ENCODE measurements around the gene SZT2.

SZT2 gene

DNA sequence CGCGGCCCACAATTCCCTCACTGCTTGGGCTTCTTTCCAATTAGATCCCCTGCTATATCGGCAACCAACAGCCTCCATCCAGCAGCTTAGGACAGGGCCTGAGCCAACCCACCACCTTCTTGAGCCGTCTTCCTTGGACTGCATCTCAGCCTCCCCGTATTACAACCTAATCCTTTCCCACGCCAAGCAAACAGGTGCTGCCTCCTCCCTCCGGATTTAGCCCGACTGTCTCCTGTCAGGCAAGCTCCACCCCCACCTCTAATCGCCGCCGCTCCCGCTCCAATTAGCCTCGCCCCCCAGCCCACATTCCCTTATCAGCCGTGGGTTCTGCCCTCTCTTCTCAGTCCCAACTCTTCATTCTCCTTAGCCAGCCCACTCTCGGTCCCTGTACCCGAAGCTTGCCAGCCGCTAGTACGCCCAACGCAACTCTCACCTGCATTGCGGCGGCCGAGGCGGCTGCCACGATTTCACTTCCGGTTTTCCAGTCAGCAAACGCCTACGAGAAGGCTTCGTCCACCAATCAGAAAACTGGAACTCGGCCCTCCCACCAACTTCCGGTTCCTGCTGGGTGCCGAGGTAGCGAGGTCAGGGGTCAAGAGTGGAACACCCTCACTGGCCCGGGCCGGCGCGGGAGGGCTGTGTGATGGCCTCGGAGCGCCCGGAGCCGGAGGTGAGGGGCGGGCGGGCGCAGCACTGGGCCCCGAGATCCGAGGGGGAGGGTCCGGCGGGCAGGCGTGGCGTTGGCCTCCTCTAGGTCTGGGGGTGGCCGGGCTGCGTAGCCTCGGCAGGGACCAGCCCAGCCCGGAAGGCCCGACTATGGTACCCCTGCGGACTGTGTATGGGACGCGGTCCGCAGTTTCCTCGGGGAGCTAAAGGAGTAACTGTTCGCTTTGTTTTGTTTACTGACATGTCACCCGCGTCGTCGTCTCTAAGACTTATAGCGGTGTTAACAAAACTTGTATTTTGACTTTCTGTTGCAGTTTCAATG lies at the start of gene SZT2, which contains the start of gene MED8:
Gene SZT2, plus strand, starts transcription at position 574 of the 988 bp plus-strand sequence. Its CDS starts 70 bp downstream, at position 644.
Gene MED8, minus strand, starts transcription at position 475 of the 988 bp plus-strand sequence. Its CDS starts 36 bp downstream, at position 439.
- DNase-seq, result peak; percentile 80 to 84 (median 82)

DNA sequence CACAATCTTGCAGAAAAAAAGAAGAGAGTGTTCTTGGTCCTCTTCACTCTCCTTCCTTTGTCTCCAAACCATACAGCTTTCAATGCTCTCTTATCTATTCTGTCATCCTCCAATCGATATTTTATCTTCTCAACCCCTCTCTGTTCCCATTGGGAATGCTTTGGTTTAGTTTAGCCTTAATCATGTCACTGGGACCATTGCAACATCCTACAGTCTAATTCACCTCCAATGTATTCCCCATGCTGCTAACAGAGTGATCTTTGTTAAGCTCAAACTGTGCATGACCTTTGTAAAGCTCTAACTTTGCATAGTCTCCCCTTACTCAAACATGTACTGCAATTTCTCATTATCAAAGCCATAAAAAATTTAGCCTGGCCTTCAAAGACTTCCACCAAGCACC lies 49.1 kb upstream of the SZT2 start:
- DNase-seq, result no peak

DNA sequence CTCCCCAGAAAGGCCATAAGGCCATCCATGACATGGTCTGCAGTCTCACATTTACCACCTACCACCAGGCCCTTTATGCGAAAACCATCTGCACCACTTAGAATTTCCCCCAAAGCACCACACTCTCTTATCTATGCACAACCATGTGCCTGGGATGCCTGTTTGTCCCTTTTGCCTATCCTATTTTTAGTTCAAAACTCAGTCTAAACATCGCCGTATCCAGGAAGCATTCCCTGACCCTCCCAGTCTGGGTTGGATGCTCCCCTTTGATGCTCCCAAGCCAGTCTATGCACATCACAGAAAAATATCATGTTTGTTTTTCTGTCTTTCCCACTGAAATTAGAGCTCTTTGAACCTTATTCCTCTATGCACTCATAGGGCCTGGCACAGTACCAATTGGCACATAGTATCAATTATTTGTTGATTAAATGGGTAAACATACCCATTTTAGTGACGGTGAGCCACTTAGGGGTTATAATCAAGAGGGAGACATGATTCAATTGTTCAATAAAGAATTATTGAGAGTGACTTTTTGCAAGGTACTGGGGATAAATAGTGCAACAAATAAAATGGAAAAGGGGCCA lies 45.3 kb upstream of the SZT2 start:
- no peak for DNase-seq

DNA sequence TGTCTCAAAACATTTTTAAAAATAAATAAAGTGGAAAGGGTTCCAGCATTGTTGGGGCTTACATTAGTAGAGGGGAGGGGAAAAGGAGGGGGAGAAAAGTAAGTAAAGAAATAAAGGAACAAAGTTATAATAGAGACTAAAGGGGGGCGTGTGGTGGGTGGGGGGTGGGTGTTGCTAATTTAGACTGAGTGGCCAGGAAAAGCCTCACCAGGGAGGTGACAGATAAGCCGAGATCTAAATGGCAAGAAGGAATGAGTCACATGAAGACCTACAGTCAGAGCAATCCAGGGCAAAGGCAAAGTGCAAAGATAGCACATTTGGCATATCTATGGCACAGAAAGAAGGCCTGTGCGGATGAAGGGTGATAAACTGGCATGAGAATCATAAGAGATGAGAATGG lies 44.6 kb upstream of the SZT2 start:
- DNase-seq, result no peak

DNA sequence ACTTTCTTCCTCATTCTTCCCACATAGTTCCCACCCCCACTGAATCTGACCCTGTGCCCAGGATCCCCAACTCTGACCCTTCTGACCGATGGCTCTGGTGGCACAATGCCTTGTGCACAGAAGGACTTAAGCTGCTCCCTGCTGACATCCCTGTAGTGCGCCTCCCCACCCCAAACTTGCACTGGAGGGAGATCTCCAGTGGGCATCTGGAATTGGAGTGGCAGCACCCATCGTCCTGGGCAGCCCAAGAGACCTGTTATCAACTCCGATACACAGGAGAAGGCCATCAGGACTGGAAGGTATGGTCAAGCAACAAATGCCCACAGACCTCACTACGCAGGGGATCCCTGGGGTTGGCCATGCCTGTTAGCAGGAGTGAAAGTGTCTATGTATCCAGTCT lies 43.1 kb upstream of the SZT2 start:
- no peak for DNase-seq

DNA sequence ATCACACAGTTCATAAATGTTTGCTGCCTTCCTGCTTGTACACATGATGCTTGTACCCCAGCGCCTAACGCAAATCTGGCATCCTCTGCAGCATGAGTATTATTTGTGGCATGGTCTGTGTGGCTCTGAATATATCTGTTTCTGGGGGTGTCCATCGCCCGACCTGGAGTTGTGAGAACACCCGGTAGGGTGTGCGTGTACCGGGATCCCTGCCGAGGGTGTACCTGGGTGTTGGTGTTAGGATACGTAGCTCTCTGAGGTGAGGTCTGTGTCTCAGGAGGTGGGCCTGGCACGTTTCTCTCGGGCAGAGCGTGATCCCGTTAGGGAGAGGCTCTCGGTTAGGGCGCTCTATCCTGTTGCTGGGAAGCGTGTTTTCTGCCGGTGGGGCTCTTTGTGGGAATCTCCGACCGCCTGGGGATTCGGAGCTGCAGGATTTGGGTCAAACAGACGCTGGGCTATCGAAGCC lies 41.3 kb upstream of the SZT2 start:
- DNase-seq, result no peak

DNA sequence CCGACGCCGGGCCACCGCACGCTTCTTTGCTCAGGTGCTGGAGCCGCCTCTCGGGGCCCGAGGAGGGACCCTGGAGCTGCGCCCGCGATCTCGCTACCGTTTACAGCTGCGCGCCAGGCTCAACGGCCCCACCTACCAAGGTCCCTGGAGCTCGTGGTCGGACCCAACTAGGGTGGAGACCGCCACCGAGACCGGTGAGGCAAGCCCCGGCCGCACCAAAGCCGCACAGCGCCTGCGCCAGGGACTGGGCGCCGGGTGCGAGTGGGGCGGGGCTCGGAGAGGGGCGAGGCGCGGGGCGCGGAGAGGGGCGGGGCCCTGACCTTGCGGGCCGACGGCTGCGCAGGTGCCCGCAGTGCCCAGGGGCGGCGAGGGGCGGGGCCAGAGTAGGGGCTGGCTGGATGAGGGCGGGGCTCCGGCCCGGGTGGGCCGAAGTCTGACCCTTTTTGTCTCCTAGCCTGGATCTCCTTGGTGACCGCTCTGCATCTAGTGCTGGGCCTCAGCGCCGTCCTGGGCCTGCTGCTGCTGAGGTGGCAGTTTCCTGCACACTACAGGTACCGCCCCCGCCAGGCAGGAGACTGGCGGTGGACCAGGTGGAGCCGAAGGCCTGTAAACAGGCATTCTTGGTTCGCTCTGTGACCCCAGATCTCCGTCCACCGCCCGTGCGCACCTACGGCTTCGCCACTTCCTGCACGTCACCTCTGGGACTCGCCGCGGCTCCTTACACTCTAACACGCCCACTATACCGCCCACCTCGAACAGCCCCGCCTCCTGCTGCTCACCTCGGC lies 40.7 kb upstream of the SZT2 start:
- DNase-seq, result peak in 1 of 4 experiments; percentile 23

DNA sequence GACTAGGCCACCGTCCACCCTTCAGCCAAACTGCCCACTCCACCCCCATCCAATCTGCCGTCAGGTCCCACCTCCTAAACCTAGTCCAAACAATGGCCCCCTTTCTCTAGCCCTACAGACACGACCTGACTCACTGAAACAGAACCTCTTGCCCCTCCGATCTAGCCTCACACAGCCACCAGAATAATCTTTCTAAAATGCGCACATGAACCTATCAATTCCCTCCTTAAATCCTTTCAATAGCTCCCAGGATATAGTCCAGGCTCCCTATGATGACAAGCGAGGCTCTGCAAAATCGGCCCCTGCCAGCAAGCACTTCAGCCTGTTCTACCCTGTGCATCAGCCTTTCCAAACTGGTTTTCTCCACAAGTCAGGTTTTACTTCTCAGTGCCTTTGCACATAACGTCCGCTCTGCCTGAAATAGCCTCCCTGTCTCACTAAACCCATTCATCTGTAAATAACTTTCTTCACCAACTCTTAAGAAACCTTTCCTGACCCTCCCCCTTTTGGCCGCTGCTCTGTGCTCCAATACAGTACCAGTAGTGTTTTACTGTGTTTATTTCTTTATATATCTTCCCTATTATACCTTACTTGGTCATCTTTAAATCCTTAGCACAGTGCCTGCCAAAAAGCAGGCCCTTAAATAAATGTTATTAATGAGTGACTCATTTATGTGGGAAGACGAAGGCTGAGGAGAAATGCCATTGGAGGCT lies 39.9 kb upstream of the SZT2 start:
- no peak for DNase-seq

DNA sequence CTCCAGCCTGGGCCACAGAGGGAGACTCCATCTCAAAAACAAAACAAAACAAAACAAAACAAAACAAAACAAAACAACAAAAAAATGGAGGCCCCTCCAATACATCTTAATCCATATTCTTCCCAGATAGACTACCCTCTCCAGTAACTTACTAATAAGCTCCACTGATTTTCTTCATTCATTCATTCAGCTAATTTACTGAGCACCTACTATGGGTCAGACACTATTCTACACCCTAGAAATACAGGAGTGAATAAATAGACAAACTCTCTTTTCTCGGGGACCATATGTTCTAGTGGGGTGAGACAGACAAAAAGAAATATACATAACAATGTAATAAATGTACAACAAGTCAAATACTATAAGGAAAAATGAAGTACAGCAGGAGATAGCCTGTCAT lies 38.7 kb upstream of the SZT2 start:
- DNase-seq, result no peak

DNA sequence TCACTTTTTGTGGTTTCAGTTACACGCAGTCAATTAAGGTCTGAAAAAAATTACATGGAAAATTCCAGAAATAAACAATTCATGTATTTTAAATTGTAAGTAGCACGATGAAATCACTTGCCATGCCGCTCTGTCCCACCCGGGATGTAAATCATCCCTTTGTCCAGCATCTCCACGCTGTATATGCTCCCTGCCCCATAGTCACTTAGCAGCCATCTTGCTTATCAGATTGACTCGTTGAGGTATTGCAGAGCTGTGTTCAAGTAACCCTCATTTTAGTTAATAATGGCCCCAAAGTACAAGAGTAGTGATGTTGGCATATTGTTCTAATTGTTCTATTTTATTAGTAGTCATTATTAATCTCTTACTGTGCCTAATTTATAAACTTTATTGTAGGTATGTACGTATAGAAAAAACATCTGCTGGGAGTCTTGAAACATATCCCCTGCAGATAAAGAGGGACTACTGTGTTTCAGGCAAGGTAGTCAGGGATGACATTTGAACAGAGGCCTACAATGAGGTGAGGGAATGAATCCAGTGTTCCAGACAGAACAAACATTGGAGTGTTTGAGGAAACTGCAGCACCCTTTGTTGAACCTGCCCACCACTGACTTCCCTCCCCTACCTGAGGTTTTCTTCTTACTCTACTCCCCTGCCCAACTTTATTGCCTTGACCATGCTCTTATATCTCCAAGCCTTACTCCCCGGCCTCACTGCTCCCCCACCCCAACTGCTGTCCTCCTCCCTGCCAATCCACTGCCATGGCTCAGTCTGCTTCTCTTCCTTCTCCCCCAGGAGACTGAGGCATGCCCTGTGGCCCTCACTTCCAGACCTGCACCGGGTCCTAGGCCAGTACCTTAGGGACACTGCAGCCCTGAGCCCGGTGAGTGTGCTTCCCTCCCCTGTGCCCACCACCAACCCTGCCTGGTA lies 38.0 kb upstream of the SZT2 start:
- no peak for DNase-seq

DNA sequence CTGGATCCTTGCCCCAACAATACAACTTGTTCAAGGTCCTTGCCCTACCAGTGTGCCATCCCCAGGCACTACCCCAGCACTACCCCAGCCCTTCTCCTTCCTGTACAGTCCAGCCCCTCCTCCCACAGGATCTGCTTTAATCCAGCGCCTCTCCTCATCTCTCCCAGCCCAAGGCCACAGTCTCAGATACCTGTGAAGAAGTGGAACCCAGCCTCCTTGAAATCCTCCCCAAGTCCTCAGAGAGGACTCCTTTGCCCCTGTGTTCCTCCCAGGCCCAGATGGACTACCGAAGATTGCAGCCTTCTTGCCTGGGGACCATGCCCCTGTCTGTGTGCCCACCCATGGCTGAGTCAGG lies 37.4 kb upstream of the SZT2 start:
- DNase-seq, result no peak

DNA sequence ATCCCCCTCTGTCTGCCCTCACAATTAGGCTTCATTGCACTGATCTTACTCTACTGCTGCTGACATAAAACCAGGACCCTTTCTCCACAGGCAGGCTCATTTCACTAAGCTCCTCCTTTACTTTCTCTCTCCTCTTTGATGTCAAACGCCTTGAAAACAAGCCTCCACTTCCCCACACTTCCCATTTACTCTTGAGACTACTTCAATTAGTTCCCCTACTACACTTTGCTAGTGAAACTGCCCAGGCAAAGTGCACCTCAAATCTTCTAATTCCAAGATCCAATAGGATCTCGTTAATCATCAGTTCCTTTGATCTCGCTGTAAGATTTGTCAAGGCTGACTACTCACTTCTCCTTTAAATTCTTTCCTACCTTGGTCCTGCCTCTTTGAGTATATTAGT lies 36.8 kb upstream of the SZT2 start:
- DNase-seq, result no peak

DNA sequence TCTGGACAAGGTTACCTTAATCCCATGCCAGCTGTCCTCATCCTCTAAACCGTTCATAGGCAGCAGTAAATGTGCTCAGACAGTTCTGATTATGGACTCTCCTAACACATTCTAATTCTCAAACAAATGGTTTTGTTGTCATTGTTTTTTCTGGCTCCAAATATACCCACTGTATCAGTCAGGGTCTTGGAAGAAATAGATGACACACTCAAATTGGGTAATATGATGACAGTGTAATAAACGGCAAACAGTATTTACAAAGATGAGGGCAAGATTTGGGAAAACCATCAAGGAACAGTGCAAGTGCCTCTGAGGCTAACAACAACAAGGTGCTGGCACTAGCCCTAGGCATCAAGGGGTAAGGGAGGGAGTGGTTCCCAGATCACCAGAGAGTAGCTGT lies 35.2 kb upstream of the SZT2 start:
- no peak for DNase-seq

DNA sequence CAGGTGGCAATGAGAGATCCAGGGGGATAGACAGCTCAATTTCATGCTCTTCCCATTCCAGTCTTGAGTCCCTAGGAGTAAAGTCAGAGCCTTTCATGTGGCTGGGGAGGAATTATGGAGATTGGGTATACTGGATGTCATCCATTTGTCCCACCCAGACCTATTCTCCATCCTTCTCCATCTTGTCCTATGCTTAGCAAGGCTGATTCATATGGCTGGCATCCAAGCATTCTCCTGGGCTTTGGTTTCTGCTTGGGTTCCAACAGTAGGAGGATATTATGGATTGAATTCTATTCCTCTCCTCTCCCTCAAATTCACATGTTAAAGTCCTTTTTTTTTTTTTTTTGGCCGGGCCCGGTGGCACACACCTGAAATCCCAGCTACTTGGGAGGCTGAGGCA lies 34.8 kb upstream of the SZT2 start:
- DNase-seq, result no peak

DNA sequence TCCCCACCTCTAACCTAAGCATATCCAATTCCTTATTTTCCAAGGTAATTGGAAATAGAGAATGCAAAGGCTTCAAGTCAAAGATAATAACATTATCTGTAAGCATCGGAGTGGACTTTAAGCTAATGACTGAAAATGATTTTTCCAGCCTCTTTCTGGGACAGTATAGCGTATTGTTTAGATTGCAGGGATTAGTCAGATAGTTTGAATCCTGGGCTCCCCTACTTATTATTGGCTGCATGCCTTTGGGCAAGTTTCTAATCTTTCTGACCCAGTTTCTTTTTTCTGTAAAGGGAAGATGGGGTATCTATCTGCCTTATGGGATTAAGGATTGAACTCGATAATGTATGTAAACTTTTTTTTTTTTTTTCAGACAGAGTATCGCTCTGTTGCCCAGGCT lies 32.4 kb upstream of the SZT2 start:
- no peak for DNase-seq

DNA sequence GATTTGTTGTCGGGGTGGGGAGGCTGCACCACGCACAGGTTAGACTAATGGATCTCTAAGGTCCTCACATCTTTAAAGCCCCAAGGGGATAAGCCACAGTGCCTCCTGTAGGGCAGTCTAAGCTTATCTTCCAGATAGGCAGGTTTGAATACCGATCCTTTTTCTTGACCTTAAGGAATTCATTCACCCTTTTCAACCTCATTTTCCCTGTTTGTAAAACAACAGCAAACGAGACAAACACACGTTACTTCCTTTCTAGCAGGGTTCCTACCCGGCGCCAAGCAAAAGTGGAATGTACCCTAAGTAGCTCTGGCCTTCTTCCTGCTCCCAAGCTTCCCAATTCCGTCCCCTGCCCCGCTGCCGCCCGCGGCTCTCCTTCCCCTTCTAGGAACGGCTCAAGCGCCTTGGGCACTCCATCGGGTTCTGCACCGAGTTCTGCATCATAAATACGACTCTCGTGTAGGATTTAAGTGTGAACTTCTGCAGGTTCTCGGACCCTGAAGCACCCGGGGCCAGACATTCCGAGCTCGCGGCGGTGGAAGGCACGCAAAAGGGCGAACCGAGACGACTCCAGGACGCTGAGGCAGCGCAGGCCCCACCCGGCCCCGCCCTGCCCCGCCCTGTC lies 31.5 kb upstream of the SZT2 start:
- DNase-seq, result no peak

DNA sequence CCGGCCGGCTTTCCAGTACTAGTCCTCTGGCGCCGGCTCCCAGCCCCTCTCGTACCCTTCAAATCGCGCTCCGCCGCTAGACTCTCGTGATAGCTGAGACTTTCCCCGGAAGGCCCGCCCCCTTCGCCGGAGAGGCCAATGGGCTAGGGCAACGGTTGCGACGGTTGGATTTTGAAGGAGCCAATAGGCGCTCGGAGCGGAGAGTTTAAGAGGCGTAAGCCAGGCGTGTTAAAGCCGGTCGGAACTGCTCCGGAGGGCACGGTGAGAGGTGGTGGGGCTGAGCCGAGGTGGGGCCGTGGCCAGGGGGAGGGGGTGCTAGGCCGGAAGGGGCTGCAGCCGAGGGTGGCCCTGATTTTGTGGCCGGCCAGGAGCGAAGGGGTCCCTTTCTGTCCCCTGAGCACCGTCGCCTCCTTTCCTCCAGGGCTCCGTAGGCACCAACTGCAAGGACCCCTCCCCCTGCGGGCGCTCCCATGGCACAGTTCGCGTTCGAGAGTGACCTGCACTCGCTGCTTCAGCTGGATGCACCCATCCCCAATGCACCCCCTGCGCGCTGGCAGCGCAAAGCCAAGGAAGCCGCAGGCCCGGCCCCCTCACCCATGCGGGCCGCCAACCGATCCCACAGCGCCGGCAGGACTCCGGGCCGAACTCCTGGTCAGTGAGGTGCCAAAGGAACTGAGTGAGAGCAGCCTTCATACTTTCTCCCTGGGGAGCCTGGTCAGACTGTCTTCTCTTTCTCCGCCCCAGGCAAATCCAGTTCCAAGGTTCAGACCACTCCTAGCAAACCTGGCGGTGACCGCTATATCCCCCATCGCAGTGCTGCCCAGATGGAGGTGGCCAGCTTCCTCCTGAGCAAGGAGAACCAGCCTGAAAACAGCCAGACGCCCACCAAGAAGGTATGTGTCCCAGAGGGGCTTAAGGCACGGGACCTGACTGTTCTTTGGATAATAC lies 30.7 kb upstream of the SZT2 start, which contains the start of gene CDC20:
Gene CDC20, plus strand, starts transcription at position 236 of the 948 bp plus-strand sequence. Its CDS starts 235 bp downstream, at position 471.
- DNase-seq, result peak; percentile 90 to 97 (median 95)

DNA sequence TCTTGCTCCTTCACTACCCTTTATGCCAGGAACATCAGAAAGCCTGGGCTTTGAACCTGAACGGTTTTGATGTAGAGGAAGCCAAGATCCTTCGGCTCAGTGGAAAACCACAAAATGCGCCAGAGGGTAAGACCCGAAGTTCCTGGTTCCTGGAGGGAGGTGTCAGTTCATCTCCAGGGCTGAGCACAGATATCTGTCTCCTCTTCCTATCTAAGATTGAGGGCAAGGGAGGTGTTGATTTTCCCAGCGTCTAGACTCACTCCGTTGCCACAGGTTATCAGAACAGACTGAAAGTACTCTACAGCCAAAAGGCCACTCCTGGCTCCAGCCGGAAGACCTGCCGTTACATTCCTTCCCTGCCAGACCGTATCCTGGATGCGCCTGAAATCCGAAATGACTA lies 30.0 kb upstream of the SZT2 start:
- DNase-seq, result no peak

DNA sequence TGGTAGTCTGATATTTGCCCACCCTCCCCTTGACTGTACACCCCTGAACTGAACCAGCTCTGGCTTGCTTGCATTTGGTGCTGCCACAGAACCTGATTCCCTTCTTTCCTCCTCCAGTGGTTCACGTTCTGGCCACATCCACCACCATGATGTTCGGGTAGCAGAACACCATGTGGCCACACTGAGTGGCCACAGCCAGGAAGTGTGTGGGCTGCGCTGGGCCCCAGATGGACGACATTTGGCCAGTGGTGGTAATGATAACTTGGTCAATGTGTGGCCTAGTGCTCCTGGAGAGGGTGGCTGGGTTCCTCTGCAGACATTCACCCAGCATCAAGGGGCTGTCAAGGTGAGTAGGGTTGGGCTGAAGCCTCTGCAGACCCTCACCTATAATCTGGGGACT lies 29.1 kb upstream of the SZT2 start:
- DNase-seq, result no peak
